H9 (cell line): Measurements from ENCODE around the gene TMEM244. TPM values are rescaled to one million over a fixed set of nuclear protein-coding genes. Genes with fewer than 3 reads are reported as not detected.

Experiments
- DNase-seq: peaks from one replicate; pipeline ENCODE4 v3.0.0-alpha.2; 2017
- H2AFZ ChIP-seq: one replicate; pipeline ENCODE4 v1.6.1; 2013; ENCODE audit warnings: mild to moderate bottlenecking, low read length, control low read depth, moderate library complexity
- H2AK5ac ChIP-seq: 2 replicates; pipeline ENCODE4 v1.6.1; 2013; ENCODE audit warnings: low read length, control low read depth, mixed read lengths; ENCODE audit not compliant: insufficient read length
- H2BK120ac ChIP-seq: one replicate; pipeline ENCODE4 v1.6.1; 2013; ENCODE audit warnings: low read depth, mild to moderate bottlenecking, low read length, control low read depth, inconsistent platforms; ENCODE audit not compliant: poor library complexity, severe bottlenecking
- H2BK12ac ChIP-seq: 2 replicates; pipeline ENCODE4 v1.6.1; 2013; ENCODE audit warnings: low read length, control low read depth, mixed read lengths, low read depth; ENCODE audit not compliant: insufficient read length
- H2BK15ac ChIP-seq: 2 replicates; pipeline ENCODE4 v1.6.1; 2013; ENCODE audit warnings: low read depth, low read length, control low read depth
- H2BK20ac ChIP-seq: one replicate; pipeline ENCODE4 v1.6.1; 2013; ENCODE audit warnings: low read depth, mild to moderate bottlenecking, low read length, control low read depth, inconsistent platforms; ENCODE audit not compliant: poor library complexity, severe bottlenecking
- H2BK5ac ChIP-seq: 2 replicates; pipeline ENCODE4 v1.6.1; 2013; ENCODE audit warnings: low read length, control low read depth, mixed read lengths; ENCODE audit not compliant: insufficient read length
- H3K14ac ChIP-seq: 2 replicates; pipeline ENCODE4 v1.6.1; 2013; ENCODE audit warnings: low read length, control low read depth; ENCODE audit not compliant: insufficient read depth
- H3K18ac ChIP-seq: 2 replicates; pipeline ENCODE4 v1.6.1; 2013; ENCODE audit warnings: low read depth, mild to moderate bottlenecking, mixed read lengths, low read length, control low read depth; ENCODE audit not compliant: insufficient read length
- H3K23ac ChIP-seq: 2 replicates; pipeline ENCODE4 v1.6.1; 2013; ENCODE audit warnings: low read length, control low read depth, mixed read lengths, low read depth; ENCODE audit not compliant: insufficient read length
- H3K23me2 ChIP-seq: 2 replicates; pipeline ENCODE4 v1.6.1; 2013; ENCODE audit warnings: low read depth, mild to moderate bottlenecking, mixed read lengths, low read length, control low read depth; ENCODE audit not compliant: insufficient read length, poor library complexity, severe bottlenecking
- H3K27ac ChIP-seq: 2 replicates; pipeline ENCODE4 v1.5.1; 2013; ENCODE audit warnings: low read length, control low read depth, mixed read lengths, low read depth; ENCODE audit not compliant: insufficient read length
- H3K27me3 ChIP-seq: 2 replicates; pipeline ENCODE4 v1.6.1; 2013; ENCODE audit warnings: low read length, control low read depth, inconsistent platforms; ENCODE audit not compliant: insufficient read depth
- H3K4ac ChIP-seq: 2 replicates; pipeline ENCODE4 v1.6.1; 2013; ENCODE audit warnings: low read depth, mild to moderate bottlenecking, control low read depth, inconsistent platforms, low read length, moderate library complexity
- H3K4me1 ChIP-seq: 2 replicates; pipeline ENCODE4 v1.6.1; 2013; ENCODE audit warnings: low read length, control low read depth, inconsistent platforms; ENCODE audit not compliant: insufficient read depth
- H3K4me2 ChIP-seq: 2 replicates; pipeline ENCODE4 v1.6.1; 2013; ENCODE audit warnings: low read length, control low read depth, mixed read lengths; ENCODE audit not compliant: insufficient read length, insufficient read depth
- H3K56ac ChIP-seq: 2 replicates; pipeline ENCODE4 v1.6.1; 2013; ENCODE audit warnings: low read depth, mild to moderate bottlenecking, mixed read lengths, low read length, control low read depth; ENCODE audit not compliant: insufficient read length
- H3K79me1 ChIP-seq: 2 replicates; pipeline ENCODE4 v1.6.1; 2013; ENCODE audit warnings: low read depth, mild to moderate bottlenecking, moderate library complexity, low read length, control low read depth, inconsistent platforms; ENCODE audit not compliant: insufficient read depth, poor library complexity, severe bottlenecking
- H3K79me2 ChIP-seq: 2 replicates; pipeline ENCODE4 v1.6.1; 2013; ENCODE audit warnings: low read length, control low read depth, inconsistent platforms; ENCODE audit not compliant: insufficient read depth
- H3K9ac ChIP-seq: 2 replicates; pipeline ENCODE4 v1.6.1; 2013; ENCODE audit warnings: low read length, control low read depth, mixed read lengths; ENCODE audit not compliant: insufficient read length; ENCODE audit errors: extremely low read depth
- H3K9me3 ChIP-seq: one replicate; pipeline ENCODE4 v1.6.1; 2013; ENCODE audit warnings: low read depth, low read length, inconsistent platforms; ENCODE audit not compliant: control insufficient read depth
- H3T11ph ChIP-seq: one replicate; pipeline ENCODE4 v1.6.1; 2013; ENCODE audit warnings: mild to moderate bottlenecking, low read length, control low read depth, inconsistent platforms
- H4K20me1 ChIP-seq: one replicate; pipeline ENCODE4 v1.6.1; 2013; ENCODE audit not compliant: control insufficient read depth, insufficient read length, insufficient read depth
- H4K5ac ChIP-seq: 2 replicates; pipeline ENCODE4 v1.6.1; 2013; ENCODE audit warnings: low read depth, mild to moderate bottlenecking, mixed read lengths, low read length, control low read depth; ENCODE audit not compliant: insufficient read length
- H4K8ac ChIP-seq: replicated peaks from 2 replicates; pipeline ENCODE4 v1.6.1; 2013; ENCODE audit warnings: low read length, control low read depth, mixed read lengths, low read depth; ENCODE audit not compliant: insufficient read length
- H4K91ac ChIP-seq: 2 replicates; pipeline ENCODE4 v1.6.1; 2013; ENCODE audit warnings: low read depth, mild to moderate bottlenecking, moderate library complexity, mixed read lengths, low read length, control low read depth; ENCODE audit not compliant: insufficient read length
- H3K27ac Mint-ChIP-seq, 3 experiments: 2 replicates in 2 of 3; 3 replicates in 1 of 3; pipeline ENCODE4 v1.8.0; 2020 to 2021; ENCODE audit warnings: mixed read lengths in 3 of 3, mild to moderate bottlenecking in 1 of 3, moderate library complexity in 1 of 3
- H3K27me3 Mint-ChIP-seq: 2 replicates; pipeline ENCODE4 v1.8.0; 2021; ENCODE audit warnings: low read depth, mild to moderate bottlenecking, moderate library complexity, mixed read lengths
- H3K36me3 Mint-ChIP-seq, 3 experiments: 2 replicates in 2 of 3; 3 replicates in 1 of 3; pipeline ENCODE4 v1.8.0; 2020 to 2021; ENCODE audit warnings: low read depth in 3 of 3, mixed read lengths in 3 of 3; ENCODE audit not compliant: insufficient read depth in 1 of 3
- H3K4me1 Mint-ChIP-seq, 2 experiments: 2 replicates each; pipeline ENCODE4 v1.8.0; 2020; ENCODE audit warnings: mixed read lengths in 2 of 2
- H3K4me3 Mint-ChIP-seq, 2 experiments: 2 replicates in 1 of 2; 3 replicates in 1 of 2; pipeline ENCODE4 v1.8.0; 2020 to 2021; ENCODE audit warnings: mild to moderate bottlenecking in 2 of 2, mixed read lengths in 2 of 2, moderate library complexity in 1 of 2
- H3K9me3 Mint-ChIP-seq, 2 experiments: 2 replicates in 1 of 2; 3 replicates in 1 of 2; pipeline ENCODE4 v1.8.0; 2020; ENCODE audit warnings: mild to moderate bottlenecking in 2 of 2, mixed read lengths in 2 of 2, moderate library complexity in 1 of 2
- CTCF ChIP-seq: fragments of 200-600 bp; sonication (generic); conservative IDR thresholded peaks from 3 replicates; pipeline ENCODE4 v1.8.0; 2021; ENCODE audit warnings: antibody characterized with exemption, mild to moderate bottlenecking
- total RNA-seq: library from RNA; stranded (reverse); gene quantifications from 2 replicates; pipeline ENCODE4 v1.2.1, GENCODE V29; 2021

TMEM244 gene
- total RNA-seq, 1 experiment from 2014 or later = not detected

- Histone ChIP-seq H3K27me3 (no peaks in the 10 kb centered on the region), H4K5ac (no peak overlapping the region), H2AFZ (no peak overlapping the region), H3K9ac (no peak overlapping the region), H3K14ac (no peak overlapping the region), H3K56ac (no peak overlapping the region), H3K27ac (no peak overlapping the region), H3K79me2 (no peaks in the 10 kb centered on the region), H3K18ac (no peak overlapping the region), H3K23ac (no peak overlapping the region), H3K4me2 (no peak overlapping the region), H3K4me1 (no peaks in the 10 kb centered on the region), H3T11ph (no peak overlapping the region), H3K4ac (no peak overlapping the region), H4K20me1 (no peaks in the 10 kb centered on the region), H2AK5ac (no peak overlapping the region), H3K9me3 (no peaks in the 10 kb centered on the region), H2BK120ac (no peak overlapping the region), H2BK20ac (no peak overlapping the region), H4K8ac (no peak overlapping the region), H2BK15ac (no peak overlapping the region), H3K23me2 (no peaks in the 10 kb centered on the region), H3K79me1 (no peaks in the 10 kb centered on the region), H4K91ac (no peak overlapping the region), H2BK12ac (no peak overlapping the region), H2BK5ac (no peak overlapping the region)
- peak; percentile 50 for TF ChIP-seq CTCF
- H3K27ac Mint-ChIP-seq = no peak overlapping the region
- no peak for DNase-seq
- no peak overlapping the region for H3K4me3 Mint-ChIP-seq
- H3K27me3 Mint-ChIP-seq = no peaks in the 10 kb centered on the region
- H3K9me3 Mint-ChIP-seq = no peaks in the 10 kb centered on the region
- H3K4me1 Mint-ChIP-seq = no peaks in the 10 kb centered on the region
- no peaks in the 10 kb centered on the region for H3K36me3 Mint-ChIP-seq
Measured at GRCh38 chr6:129893640-129894039, 32.5 kb upstream of the TMEM244 start.
